HCT116 (cell line): Measurements from ENCODE around the gene PITPNC1. TPM values are rescaled to one million over a fixed set of nuclear protein-coding genes. Genes with fewer than 3 reads are reported as not detected.

Experiments used
- ATAC-seq: fragments of 200-7000 bp; cut with Tn5 transposase; 2 replicates; pipeline ENCODE4 v1.9.1; 2020; ENCODE audit warnings: mild to moderate bottlenecking, moderate library complexity
- BruUV-seq: library from RNA; stranded (reverse); fragments of 400-500 nt; replicated peaks from 2 replicates; lab custom pipeline; 2021; lab: Mats Ljungman, UMichigan
- CTCF ChIA-PET: fragments of 300-600 bp; sonication (Branson Sonifier 250); formaldehyde crosslinking; loops from one replicate; lab custom pipeline; 2021; ENCODE audit warnings: antibody characterized with exemption; lab: Charles Lee
- POLR2A ChIA-PET: fragments of 300-600, 350-600 bp; sonication (Branson Sonifier 250); formaldehyde crosslinking; loops from one replicate; lab custom pipeline; 2021; ENCODE audit warnings: antibody characterized with exemption; lab: Charles Lee
- RAD21 ChIA-PET, 2 experiments: fragments of 300-600 bp; sonication (Branson Sonifier 250); formaldehyde crosslinking; loops; one replicate each; lab custom pipeline; 2023; ENCODE audit warnings: low total read pairs in 2 of 2; ENCODE audit not compliant: uncharacterized antibody in 2 of 2, unreplicated experiment in 2 of 2, low non-redundant PET in 1 of 2; lab: Charles Lee
- DNase-seq: peaks from one replicate; pipeline ENCODE4 v3.0.0-alpha.2; 2010; ENCODE audit warnings: low read depth, low spot score
- H2AFZ ChIP-seq: fragments of 200-600 bp; shearing (Covaris generic), sonication (generic); 2 replicates; pipeline ENCODE4 v1.6.1; 2017; ENCODE audit warnings: low read depth, mixed run types, mixed read lengths, antibody characterized with exemption, low read length; ENCODE audit not compliant: poor library complexity, severe bottlenecking
- H3K27ac ChIP-seq: 2 replicates; pipeline ENCODE4 v1.5.1; 2012; ENCODE audit warnings: low read depth, low read length
- H3K27me3 ChIP-seq: fragments of 200-600 bp; sonication (generic); 2 replicates; pipeline ENCODE4 v1.6.1; 2016; ENCODE audit warnings: mixed run types, low read length, mixed read lengths; ENCODE audit not compliant: insufficient read depth
- H3K36me3 ChIP-seq, 2 experiments: fragments of 200-500 bp in 1 of 2; fragments of 200-600 bp in 1 of 2; sonication (Bioruptor generic) in 1 of 2; sonication (generic) in 1 of 2; 2 replicates each; pipeline versions ENCODE4 v1.5.1 to v1.6.1; 2014 to 2016; ENCODE audit warnings: low read length in 2 of 2, inconsistent platforms in 1 of 2, mixed read lengths in 1 of 2, mixed run types in 1 of 2; ENCODE audit not compliant: insufficient read depth in 2 of 2, control insufficient read depth in 1 of 2
- H3K4me1 ChIP-seq, 2 experiments: fragments of 200-600 bp in 1 of 2; sonication (generic) in 1 of 2; 2 replicates each; pipeline versions ENCODE4 v1.5.1 to v1.6.1; 2012 to 2017; ENCODE audit warnings: low read length in 2 of 2, inconsistent platforms in 1 of 2, mild to moderate bottlenecking in 1 of 2, mixed read lengths in 1 of 2, mixed run types in 1 of 2, moderate library complexity in 1 of 2; ENCODE audit not compliant: insufficient read depth in 2 of 2, control insufficient read depth in 1 of 2
- H3K4me2 ChIP-seq: fragments of 200-600 bp; sonication (generic); 2 replicates; pipeline ENCODE4 v1.6.1; 2017; ENCODE audit warnings: mixed run types, low read length, mixed read lengths
- H3K4me3 ChIP-seq, 2 experiments: fragments of 200-600 bp in 1 of 2; sonication (generic) in 1 of 2; replicated peaks in 1 of 2; 2 replicates each; pipeline ENCODE4 v1.5.1; 2011 to 2016; ENCODE audit warnings: low read length in 2 of 2, control low read depth in 1 of 2, low read depth in 1 of 2, mild to moderate bottlenecking in 1 of 2, mixed read lengths in 1 of 2, mixed run types in 1 of 2
- H3K79me2 ChIP-seq: fragments of 200-600 bp; sonication (generic); 2 replicates; pipeline ENCODE4 v1.6.1; 2017; ENCODE audit warnings: mild to moderate bottlenecking, mixed run types, low read length, moderate library complexity, mixed read lengths; ENCODE audit not compliant: insufficient read depth
- H3K9ac ChIP-seq: fragments of 200-600 bp; sonication (generic); 2 replicates; pipeline ENCODE4 v1.6.1; 2016; ENCODE audit warnings: low read length, mixed read lengths
- H3K9me2 ChIP-seq: fragments of 200-600 bp; sonication (generic), shearing (Covaris generic); 2 replicates; pipeline ENCODE4 v1.6.1; 2017; ENCODE audit warnings: mixed run types, mild to moderate bottlenecking, moderate library complexity; ENCODE audit not compliant: insufficient read depth
- H3K9me3 ChIP-seq, 2 experiments: fragments of 200-500 bp in 1 of 2; fragments of 200-600 bp in 1 of 2; sonication (Bioruptor generic) in 1 of 2; sonication (generic) in 1 of 2; 2 replicates each; pipeline ENCODE4 v1.6.1; 2014 to 2017; ENCODE audit warnings: low read length in 2 of 2, mixed read lengths in 2 of 2, inconsistent platforms in 1 of 2, low read depth in 1 of 2, mild to moderate bottlenecking in 1 of 2, mixed run types in 1 of 2, moderate library complexity in 1 of 2; ENCODE audit not compliant: control insufficient read depth in 1 of 2, insufficient read depth in 1 of 2
- H4K20me1 ChIP-seq: fragments of 200-600 bp; sonication (generic), shearing (Covaris generic); 2 replicates; pipeline ENCODE4 v1.6.1; 2017; ENCODE audit warnings: mixed run types, mild to moderate bottlenecking, moderate library complexity; ENCODE audit not compliant: insufficient read depth
- EGR1 ChIP-seq: IDR thresholded peaks from 2 replicates; pipeline ENCODE4 v1.6.1; 2012; ENCODE audit warnings: low read depth
- ELF1 ChIP-seq: IDR thresholded peaks from 2 replicates; pipeline ENCODE4 v1.6.1; 2012; ENCODE audit warnings: low read depth, borderline replicate concordance
- EZH2 ChIP-seq: fragments of 200-600 bp; sonication (generic); IDR thresholded peaks from 2 replicates; pipeline ENCODE4 v1.6.1; 2017; ENCODE audit warnings: antibody characterized with exemption, mixed run types
- EZH2phosphoT487 ChIP-seq: fragments of 200-600 bp; IDR thresholded peaks from 2 replicates; pipeline ENCODE4 v1.6.1; 2018; ENCODE audit warnings: antibody characterized with exemption, borderline replicate concordance
- FOSL1 ChIP-seq: IDR thresholded peaks from 2 replicates; pipeline ENCODE4 v1.6.1; 2012; ENCODE audit warnings: low read depth
- POLR2A ChIP-seq: IDR thresholded peaks from 2 replicates; pipeline ENCODE4 v1.7.0; 2011; ENCODE audit warnings: borderline replicate concordance; ENCODE audit not compliant: insufficient read depth, insufficient read length; ENCODE audit errors: extremely low read depth
- TCF7L2 ChIP-seq: IDR thresholded peaks from 2 replicates; pipeline ENCODE4 v1.7.0; 2011; ENCODE audit warnings: borderline replicate concordance, inconsistent platforms; ENCODE audit not compliant: insufficient read depth, insufficient read length; ENCODE audit errors: extremely low read depth
- YY1 ChIP-seq: IDR thresholded peaks from 2 replicates; pipeline ENCODE4 v1.6.1; 2011; ENCODE audit warnings: low read length, low read depth, moderate library complexity, mild to moderate bottlenecking; ENCODE audit not compliant: insufficient replicate concordance; ENCODE audit errors: extremely low read depth
- ZNF274 ChIP-seq: fragments of 200-500 bp; sonication (Bioruptor generic); IDR thresholded peaks from 2 replicates; pipeline ENCODE4 v1.6.1; 2014; ENCODE audit warnings: mild to moderate bottlenecking, low read depth, low read length, inconsistent platforms
- intact Hi-C: fragments of 100-400 bp; cut with micrococcal nuclease; formaldehyde crosslinking; loops from 2 replicates; pipeline ENCODE4 v1.10.0; 2022
- total RNA-seq: library from RNA; stranded (reverse); gene quantifications from one replicate; pipeline ENCODE4 v1.2.1, GENCODE V29; 2021; ENCODE audit not compliant: unreplicated experiment
- TF ChIP-seq, protein P1 (sequence below), 3 experiments: fragments of 200-600 bp in 1 of 3; sonication (generic) in 1 of 3; IDR thresholded peaks in 2 of 3; conservative IDR thresholded peaks in 1 of 3; 2 replicates each; pipeline ENCODE4 v1.5.1; 2012 to 2017; ENCODE audit warnings: low read depth in 2 of 3, low read length in 2 of 3, antibody characterized with exemption in 1 of 3, borderline replicate concordance in 1 of 3, control low read depth in 1 of 3, mild to moderate bottlenecking in 1 of 3, mixed read lengths in 1 of 3, mixed run types in 1 of 3, moderate library complexity in 1 of 3; ENCODE audit not compliant: insufficient read depth in 1 of 3
- TF ChIP-seq, protein P2 (sequence below): IDR thresholded peaks from 2 replicates; pipeline ENCODE4 v1.6.1; 2012
- TF ChIP-seq, protein P3 (sequence below): IDR thresholded peaks from 2 replicates; pipeline ENCODE4 v1.6.1; 2011; ENCODE audit warnings: mild to moderate bottlenecking, low read length, moderate library complexity; ENCODE audit not compliant: insufficient replicate concordance; ENCODE audit errors: extremely low read depth
- TF ChIP-seq, protein P4 (sequence below): IDR thresholded peaks from 2 replicates; pipeline ENCODE4 v1.6.1; 2012; ENCODE audit warnings: low read depth

Gene PITPNC1
- total RNA-seq, 1 experiment from 2014 or later = 41.9 TPM

DNA sequence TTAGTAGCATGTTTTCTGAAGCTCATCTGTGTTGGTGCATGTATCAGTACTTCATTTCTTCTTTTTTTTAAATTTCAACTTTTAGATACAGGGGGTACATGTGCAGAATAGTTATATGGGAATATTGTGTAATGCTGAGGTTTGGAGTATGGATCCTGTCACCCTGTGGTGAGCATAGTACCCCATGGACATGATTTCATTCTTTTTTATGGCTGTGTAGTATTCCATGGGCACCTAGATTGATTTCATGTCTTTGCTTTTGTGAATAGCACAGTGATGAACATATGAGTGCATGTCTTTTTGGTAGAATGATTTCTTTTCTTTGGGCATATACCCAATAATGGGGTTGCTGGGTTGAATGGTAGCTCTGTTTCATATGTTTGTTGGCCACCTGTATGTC lies 285.6 kb downstream of the PITPNC1 start (continued):
- TF ChIP-seq, protein P1, sequence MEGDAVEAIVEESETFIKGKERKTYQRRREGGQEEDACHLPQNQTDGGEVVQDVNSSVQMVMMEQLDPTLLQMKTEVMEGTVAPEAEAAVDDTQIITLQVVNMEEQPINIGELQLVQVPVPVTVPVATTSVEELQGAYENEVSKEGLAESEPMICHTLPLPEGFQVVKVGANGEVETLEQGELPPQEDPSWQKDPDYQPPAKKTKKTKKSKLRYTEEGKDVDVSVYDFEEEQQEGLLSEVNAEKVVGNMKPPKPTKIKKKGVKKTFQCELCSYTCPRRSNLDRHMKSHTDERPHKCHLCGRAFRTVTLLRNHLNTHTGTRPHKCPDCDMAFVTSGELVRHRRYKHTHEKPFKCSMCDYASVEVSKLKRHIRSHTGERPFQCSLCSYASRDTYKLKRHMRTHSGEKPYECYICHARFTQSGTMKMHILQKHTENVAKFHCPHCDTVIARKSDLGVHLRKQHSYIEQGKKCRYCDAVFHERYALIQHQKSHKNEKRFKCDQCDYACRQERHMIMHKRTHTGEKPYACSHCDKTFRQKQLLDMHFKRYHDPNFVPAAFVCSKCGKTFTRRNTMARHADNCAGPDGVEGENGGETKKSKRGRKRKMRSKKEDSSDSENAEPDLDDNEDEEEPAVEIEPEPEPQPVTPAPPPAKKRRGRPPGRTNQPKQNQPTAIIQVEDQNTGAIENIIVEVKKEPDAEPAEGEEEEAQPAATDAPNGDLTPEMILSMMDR (IDR thresholded peaks at IDR 0.05 in 2 of 3, conservative IDR thresholded peaks at IDR 0.05 in 1 of 3; ENCODE audit: borderline replicate concordance in 1 of 3, insufficient read depth in 1 of 3, low read depth in 2 of 3, low read length in 2 of 3) = no peak
- TF ChIP-seq YY1 = no peak
- no peak for TF ChIP-seq TCF7L2
- TF ChIP-seq ZNF274 = no peak
- TF ChIP-seq, protein P2, sequence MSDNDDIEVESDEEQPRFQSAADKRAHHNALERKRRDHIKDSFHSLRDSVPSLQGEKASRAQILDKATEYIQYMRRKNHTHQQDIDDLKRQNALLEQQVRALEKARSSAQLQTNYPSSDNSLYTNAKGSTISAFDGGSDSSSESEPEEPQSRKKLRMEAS = no peak
- no peak for TF ChIP-seq POLR2A

DNA sequence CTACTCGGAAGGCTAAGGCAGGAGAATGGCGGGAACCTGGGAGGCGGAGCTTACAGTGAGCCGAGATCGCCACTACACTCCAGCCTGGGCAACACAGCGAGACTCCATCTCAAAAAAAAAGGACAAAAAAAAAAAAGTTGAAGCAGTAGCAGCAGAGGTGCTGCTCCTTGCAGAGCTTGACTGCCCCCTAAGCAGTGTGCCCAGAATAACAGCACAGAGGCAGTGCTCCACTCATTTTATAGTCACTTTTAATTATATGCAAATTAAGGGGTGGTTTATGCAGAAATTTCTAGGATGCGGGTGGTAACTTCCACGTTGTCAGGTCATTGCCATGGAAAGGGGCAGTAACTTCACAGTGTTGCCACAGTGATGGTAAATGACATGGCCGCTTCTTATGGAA lies 286.4 kb downstream of the PITPNC1 start:
- ATAC-seq = peak; percentile 78
- no peak overlapping the region for H3K9ac ChIP-seq
- POLR2A ChIA-PET = no interaction called here
- TF ChIP-seq EGR1 = no peak
- TF ChIP-seq EZH2phosphoT487 = no peak
- no peak for TF ChIP-seq ELF1
- TF ChIP-seq POLR2A = no peak
- TF ChIP-seq FOSL1 = no peak
- TF ChIP-seq, protein P3, sequence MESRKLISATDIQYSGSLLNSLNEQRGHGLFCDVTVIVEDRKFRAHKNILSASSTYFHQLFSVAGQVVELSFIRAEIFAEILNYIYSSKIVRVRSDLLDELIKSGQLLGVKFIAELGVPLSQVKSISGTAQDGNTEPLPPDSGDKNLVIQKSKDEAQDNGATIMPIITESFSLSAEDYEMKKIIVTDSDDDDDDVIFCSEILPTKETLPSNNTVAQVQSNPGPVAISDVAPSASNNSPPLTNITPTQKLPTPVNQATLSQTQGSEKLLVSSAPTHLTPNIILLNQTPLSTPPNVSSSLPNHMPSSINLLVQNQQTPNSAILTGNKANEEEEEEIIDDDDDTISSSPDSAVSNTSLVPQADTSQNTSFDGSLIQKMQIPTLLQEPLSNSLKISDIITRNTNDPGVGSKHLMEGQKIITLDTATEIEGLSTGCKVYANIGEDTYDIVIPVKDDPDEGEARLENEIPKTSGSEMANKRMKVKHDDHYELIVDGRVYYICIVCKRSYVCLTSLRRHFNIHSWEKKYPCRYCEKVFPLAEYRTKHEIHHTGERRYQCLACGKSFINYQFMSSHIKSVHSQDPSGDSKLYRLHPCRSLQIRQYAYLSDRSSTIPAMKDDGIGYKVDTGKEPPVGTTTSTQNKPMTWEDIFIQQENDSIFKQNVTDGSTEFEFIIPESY = no peak
- TF ChIP-seq ZNF274 = no peak
- TF ChIP-seq, protein P4, sequence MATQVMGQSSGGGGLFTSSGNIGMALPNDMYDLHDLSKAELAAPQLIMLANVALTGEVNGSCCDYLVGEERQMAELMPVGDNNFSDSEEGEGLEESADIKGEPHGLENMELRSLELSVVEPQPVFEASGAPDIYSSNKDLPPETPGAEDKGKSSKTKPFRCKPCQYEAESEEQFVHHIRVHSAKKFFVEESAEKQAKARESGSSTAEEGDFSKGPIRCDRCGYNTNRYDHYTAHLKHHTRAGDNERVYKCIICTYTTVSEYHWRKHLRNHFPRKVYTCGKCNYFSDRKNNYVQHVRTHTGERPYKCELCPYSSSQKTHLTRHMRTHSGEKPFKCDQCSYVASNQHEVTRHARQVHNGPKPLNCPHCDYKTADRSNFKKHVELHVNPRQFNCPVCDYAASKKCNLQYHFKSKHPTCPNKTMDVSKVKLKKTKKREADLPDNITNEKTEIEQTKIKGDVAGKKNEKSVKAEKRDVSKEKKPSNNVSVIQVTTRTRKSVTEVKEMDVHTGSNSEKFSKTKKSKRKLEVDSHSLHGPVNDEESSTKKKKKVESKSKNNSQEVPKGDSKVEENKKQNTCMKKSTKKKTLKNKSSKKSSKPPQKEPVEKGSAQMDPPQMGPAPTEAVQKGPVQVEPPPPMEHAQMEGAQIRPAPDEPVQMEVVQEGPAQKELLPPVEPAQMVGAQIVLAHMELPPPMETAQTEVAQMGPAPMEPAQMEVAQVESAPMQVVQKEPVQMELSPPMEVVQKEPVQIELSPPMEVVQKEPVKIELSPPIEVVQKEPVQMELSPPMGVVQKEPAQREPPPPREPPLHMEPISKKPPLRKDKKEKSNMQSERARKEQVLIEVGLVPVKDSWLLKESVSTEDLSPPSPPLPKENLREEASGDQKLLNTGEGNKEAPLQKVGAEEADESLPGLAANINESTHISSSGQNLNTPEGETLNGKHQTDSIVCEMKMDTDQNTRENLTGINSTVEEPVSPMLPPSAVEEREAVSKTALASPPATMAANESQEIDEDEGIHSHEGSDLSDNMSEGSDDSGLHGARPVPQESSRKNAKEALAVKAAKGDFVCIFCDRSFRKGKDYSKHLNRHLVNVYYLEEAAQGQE = no peak
- no peak for TF ChIP-seq EZH2

More for the DNA sequence above, 286.4 kb downstream of the PITPNC1 start:
- intact Hi-C loops = no loop called here
- H3K4me2 ChIP-seq = no peak overlapping the region
- peaks cover 0 to 5% of the 10 kb centered on the region in 2 experiments; a peak in 1 of 4 replicates for H3K9me3 ChIP-seq
- BruUV-seq = no TSS peak
- no peaks in the 10 kb centered on the region for H3K79me2 ChIP-seq
- H4K20me1 ChIP-seq = no peaks in the 10 kb centered on the region
- H3K27me3 ChIP-seq = no peaks in the 10 kb centered on the region
- no peaks in the 10 kb centered on the region for H3K36me3 ChIP-seq
- ChIA-PET CTCF (no interaction called here), RAD21 (no interaction called here)
- H3K27ac ChIP-seq = no peak overlapping the region
- H3K4me1 ChIP-seq = no peaks in the 10 kb centered on the region
- H3K9me2 ChIP-seq = no peaks in the 10 kb centered on the region
- H3K4me3 ChIP-seq = no peak overlapping the region
- H2AFZ ChIP-seq = no peak overlapping the region
- no peak for DNase-seq
